ENCODE results near the gene CYB561.

The CYB561 gene

DNA sequence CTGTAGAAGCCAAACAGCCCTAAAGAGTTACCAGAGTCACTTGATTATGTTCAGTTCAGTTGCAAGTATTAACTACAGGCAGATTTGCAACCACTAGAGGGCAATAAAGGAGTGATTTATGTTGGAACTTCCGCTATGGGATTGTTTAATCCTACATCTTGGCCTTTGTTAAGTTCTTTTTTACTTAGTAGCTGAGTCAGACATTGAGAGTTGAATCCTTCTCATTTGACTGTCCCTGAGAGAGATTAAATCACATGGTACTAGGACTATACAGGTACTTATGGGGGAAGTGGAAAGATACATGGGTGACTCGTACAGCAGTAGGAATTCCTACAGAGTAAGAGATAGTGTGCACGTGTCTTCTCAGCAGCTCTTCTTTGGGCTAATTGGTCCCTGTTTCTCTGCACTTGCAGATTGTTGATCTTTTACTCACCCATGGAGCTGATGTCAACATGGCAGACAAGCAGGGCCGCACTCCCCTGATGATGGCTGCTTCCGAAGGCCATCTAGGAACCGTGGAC, 40.3 kb downstream of the CYB561 start:
- FAIRE-seq: peak; percentile 33

DNA sequence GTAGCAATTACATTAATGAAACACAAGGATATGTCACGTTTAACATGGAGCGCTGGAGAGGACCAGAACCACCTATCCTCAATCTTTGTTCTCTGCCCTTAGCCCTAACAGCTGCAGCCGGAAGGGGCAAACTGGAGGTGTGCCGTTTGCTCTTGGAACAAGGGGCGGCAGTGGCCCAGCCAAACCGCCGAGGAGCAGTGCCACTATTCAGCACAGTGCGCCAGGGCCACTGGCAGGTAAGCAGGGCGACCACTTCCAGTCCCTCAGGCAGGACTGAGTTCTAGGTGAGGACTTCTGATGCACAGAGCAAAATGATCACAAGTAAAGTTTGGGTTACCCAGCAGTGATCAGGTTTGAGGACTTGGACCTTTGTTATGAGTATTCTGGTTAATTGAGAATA, 41.1 kb downstream of the CYB561 start:
- FAIRE-seq: no peak

DNA sequence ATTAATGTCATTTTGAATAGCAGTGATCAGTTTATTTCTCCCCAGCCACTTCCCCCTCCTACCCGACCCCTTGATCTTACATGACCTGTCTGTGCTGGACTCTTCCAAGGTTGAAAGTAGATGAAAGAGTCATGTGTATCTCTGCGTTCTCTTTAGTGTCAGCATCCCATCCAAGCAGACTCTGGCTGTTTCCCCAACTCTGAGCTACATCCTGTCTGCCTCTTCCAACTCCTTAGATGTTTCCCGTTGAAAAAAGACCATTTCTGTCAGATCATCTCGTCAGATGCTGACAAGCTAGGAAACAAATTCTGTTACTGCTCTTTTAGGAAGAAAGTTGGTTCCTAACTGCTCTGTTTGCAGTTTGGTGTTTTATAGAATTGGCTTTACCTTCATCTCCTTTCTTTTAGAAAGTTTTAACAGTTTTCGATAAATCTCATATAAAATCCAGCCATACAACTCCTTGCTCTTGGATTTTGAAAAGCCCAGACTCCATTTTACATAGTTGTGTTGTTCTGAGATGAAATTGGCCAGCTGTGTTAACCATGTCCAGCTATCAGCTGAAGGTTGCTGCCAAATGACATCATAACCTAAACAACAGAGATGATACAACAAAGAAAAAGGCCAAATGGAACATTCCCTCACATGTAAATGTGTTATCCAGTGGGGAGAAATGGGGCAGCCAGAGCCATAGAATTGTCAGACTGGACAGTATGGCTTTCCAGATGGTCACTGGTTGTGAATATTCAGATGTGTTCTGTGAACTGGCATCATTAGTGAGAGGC, 43.5 kb downstream of the CYB561 start:
- no peak for FAIRE-seq

DNA sequence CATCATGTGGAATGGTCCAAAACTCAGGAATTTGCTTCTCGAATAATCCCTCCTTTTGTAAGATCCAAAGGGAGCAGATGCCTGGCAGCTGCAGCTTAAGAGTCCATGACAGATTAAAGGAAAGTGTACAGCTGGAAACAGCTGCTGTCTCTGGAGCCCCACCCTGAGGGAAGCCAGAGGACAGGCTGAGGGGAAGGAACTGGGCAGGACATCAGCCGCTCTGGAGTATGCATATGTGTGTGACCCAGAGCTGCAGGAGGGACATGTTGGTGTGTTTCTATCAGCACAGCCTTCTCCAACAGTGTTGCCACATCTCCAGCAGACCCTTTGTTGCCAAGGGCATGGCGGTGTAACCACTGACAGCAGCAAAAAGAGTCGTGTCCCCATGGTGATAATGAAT, 46.2 kb downstream of the CYB561 start:
- no peak for FAIRE-seq

DNA sequence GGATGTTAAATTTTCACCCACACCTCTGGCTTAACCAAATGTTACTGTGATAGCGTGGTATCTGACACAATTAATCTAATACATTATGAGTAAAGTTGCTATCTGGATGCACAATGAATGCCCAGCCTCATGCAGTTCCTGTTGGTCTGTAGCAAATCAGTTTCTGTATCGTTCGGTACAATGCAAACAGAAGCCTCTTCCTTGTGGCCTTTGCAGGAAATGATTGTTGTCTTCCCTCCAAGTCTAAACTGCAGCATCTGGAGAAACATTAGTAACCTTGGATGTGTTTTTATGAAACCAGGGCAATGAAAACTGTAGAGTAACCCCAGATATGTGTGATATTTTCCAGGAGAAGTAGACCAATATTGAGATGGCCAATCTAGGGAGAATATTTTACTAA, 46.8 kb downstream of the CYB561 start:
- FAIRE-seq: no peak

DNA sequence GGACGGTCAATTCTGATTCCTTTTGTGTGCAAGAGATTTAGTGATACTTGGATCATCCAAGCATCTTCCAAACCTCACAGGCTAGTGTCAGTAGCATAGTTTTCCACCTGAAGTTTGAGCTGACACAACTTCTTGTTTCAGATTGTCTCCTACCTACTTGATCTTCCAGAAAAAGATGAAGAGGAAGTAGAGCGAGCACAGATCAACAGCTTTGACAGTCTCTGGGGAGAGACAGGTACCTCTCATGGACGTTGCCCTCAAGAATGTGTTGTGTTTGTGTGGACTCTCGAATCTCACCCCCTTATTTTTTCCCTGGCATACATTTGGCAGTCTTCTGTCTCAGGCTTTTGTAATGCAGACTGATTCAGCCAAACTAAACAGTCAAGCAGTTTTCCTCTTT, 47.4 kb downstream of the CYB561 start:
- no peak for FAIRE-seq

DNA sequence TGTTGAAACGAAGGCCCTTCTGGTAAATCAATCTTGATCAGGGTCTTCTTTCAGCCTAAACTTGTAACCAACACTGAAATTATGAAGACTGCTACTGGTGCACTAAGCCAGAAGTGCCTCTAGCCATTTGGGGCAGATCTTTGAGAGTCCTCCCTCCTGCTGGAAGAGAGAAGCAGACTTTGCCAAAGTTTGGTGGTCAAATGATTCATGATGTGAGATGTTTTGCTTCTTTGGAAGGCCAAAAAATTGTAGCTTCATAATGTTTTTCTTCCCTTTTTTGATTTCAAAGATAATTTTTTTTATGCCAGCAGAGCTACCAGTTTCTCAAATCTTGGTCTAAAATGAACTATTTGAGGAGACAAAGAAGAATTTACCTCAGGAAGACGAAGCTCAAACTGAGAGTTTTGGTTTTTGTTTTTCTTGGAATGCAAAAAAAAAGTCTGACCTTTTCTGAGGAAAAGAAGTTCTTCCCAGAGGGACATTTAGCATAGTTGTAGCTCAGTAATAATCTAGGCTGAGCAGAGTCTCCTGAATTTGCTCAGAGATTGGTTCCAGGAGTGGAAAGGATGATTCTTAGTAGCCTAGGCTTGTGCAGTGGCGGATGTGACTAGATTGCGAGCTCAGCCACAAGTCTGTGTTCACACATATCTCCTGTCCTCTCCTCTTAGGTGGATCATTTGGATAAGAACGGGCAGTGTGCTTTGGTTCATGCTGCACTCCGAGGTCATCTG, 50.9 kb downstream of the CYB561 start:
- FAIRE-seq: no peak

DNA sequence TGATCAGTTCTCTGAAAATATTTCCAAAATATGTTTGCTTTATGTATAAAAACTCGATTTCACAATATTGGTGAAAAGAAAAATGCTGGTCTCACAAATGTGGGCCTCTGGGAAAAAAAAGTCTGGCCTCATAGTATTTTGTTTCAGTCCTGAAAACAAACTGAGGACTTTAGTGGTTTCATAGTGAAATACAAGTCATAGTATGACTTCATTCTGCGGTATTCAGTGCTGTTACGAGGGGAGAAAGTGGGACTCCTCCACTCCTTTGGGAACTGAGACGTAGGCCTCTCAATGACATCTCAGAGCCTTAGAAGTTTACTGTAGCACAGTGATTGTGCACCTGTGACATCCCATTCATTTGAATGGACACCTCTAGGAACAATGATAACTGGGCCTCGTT, 56.0 kb downstream of the CYB561 start:
- FAIRE-seq: no peak

DNA sequence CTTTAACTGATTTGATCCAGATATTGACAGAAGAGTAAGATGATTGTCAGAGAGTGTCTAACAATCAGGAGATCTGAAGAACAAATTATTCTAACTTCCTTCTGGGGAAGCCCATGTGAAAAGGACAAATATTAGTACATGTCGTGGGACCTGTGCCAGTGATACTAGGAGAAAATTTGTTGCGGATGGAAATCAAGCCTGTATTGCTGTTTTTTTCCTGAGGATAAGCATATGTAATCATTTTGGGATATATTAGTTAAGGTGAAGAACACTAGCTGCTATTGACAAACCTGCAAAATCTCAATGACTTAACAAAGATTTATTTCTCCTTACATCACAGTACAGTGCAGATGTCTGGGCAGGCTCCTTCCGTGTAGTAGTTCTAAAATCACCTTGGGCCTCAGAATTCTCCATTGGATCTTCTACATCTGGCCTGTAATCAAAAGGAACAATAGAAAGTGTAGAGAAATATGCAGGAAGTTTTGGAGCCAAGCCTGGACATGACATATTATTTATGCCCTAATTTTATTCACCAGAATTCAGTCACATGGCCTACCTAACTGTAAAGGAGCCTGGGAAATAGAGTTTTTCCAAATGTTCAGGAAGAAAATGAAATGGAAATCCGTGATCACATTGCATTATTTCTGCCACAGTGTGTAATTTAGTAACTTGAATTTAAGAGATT, 58.3 kb downstream of the CYB561 start:
- no peak for FAIRE-seq

DNA sequence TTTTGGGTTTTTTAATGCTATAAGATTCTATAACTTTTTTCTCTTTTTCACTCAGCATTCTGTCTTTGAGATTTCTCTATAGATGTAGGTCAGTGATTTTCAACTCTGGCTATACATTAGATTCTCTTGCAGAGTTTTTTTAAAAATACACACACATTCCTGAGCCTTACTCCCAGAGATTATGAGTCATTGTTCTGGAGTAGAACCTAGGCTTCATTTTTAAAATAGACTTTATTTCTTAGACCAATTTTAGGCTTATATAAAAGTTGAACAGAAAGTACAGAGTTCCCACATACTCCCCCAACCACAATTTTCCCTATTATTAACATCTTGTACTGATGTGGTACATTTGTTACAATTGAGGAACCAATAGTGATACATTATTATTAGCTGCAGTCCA, 63.3 kb downstream of the CYB561 start:
- no peak for FAIRE-seq

Data from islet of Langerhans (tissue), 1 donor.